GM12873 (cell line): ENCODE results near the gene OCIAD2.

Experiments
- CTCF ChIP-seq: IDR thresholded peaks from 2 replicates; pipeline ENCODE4 v1.5.1; 2012; ENCODE audit warnings: low read depth, mild to moderate bottlenecking, moderate library complexity, low read length, control low read depth; ENCODE audit not compliant: insufficient read depth; ENCODE audit errors: missing control alignments

The OCIAD2 gene

DNA sequence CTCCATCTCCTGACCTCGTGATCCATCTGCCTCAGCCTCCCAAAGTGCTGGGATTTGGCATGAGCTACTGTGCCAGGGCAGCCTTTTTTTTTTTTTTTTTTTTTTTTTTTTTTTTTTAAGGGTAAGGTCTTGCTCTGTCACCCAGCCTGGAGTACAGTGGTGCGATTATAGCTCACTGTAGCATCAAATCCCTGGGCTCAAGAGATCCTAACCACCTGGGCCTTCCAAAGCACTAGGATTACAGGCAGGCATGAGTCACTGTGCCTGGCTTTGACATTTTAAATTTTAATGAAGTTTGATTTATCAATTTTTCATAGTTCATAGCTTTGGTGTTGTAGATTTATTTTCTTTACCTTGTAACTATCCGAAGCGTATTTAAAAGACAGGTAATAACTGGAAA is 17.8 kb upstream of the OCIAD2 start:
- no peak for TF ChIP-seq CTCF

- no peak for TF ChIP-seq CTCF
Observed at GRCh38 chr4:48914311-48914710, 7.7 kb upstream of the OCIAD2 start.

- no peak for TF ChIP-seq CTCF
Observed at GRCh38 chr4:48913346-48913745, 6.8 kb upstream of the OCIAD2 start.

DNA sequence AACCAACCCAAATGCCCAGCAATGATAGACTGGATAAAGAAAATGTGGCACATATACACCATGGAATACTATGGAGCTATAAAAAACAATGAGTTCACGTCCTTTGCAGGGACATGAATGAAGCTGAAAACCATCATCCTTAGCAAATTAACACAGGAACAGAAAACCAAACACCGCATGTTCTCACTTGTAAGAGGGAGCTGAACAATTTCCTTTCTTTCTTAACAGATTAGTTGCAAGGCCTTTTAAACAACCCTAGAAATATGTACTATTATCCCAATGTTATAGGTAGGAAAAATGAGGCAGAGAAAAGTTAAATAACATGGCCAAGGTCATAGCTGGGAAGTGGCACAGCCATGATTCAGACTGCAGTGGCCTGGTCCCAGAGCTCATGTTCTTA is 5.8 kb upstream of the OCIAD2 start:
- no peak for TF ChIP-seq CTCF

GRCh38 chr4:48910511-48910910 is 3.9 kb upstream of the OCIAD2 start:
- no peak for TF ChIP-seq CTCF

DNA sequence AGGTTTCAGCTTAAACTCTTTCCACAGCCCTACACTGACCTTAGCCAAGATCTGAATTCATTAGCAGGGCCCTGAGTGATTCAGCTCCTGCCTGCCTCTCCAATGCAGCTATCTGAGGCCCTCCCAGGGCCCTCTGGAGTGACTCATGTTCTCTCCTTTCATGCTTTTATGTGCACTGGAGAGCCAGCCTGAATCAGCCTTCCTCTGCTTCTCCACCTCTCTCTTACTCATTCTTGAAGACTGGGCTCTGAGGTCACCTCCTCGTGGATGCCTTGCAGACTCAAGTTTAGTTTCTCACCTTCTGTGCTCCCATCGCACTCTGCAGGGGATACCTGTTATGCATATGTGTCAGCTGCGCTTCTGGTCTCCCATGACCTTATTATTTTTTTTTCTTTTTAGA is 3.1 kb upstream of the OCIAD2 start:
- no peak for TF ChIP-seq CTCF

DNA sequence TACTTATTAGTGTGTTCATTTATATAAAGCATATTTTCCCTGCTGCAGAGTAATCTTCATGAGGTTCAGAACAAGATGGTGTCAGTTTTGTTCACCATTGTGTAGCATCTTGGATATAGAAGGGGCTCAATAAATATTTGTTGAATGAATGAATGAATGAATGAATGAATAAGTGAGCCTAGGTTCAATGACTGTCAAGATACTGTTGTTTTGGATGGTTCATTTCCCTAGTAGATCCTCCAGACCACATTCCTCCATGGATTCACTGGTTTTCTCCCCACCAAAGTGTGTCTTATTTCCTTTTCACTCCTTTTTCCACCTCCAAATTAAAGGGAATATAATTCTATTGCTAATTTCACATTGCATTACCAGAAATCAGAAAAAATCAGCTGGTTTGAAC is 2.1 kb upstream of the OCIAD2 start:
- TF ChIP-seq CTCF = no peak
